ENCODE measurements around the gene MRPS27.

GRCh38 chr5:72191404-72191803 lies 128.6 kb downstream of the MRPS27 start:
- TF ChIP-seq CTCF (IDR thresholded peaks at IDR 0.05) = no peak
- no peak for TF ChIP-seq POLR2A (IDR thresholded peaks at IDR 0.05)
